Measurements from ENCODE around the gene HIVEP2.

- no peak for TF ChIP-seq CTCF (IDR thresholded peaks at IDR 0.05)
- no peak for TF ChIP-seq SIN3A (IDR thresholded peaks at IDR 0.05; ENCODE audit: borderline replicate concordance, insufficient read depth, low read depth, low read length)
- TF ChIP-seq REST (IDR thresholded peaks at IDR 0.05; ENCODE audit: insufficient read depth in 1 of 2, low read depth in 2 of 2, low read length in 1 of 2): no peak
- no peak for TF ChIP-seq POLR2AphosphoS5 (IDR thresholded peaks at IDR 0.05; ENCODE audit: low read depth, low read length)
- no peak for TF ChIP-seq TCF7L2 (IDR thresholded peaks at IDR 0.05; ENCODE audit: low read depth, low read length)
Measured at GRCh38 chr6:142968601-142969000, 23.6 kb upstream of the HIVEP2 start.

Measured in Panc1 (cell line).